ENCODE data around the gene VANGL1. TPM values are rescaled to one million over a fixed set of nuclear protein-coding genes. Genes with fewer than 3 reads are reported as not detected.
"Not testable (repeated sequence)": the region's sequence is repeated elsewhere in the genome, so short reads cannot be mapped to it uniquely, and the experiment has no call there.

The VANGL1 gene
- total RNA-seq: 6.5 TPM
- long read RNA-seq, full-length matches to known transcripts: 5 of 7 reads
- long read RNA-seq, partial matches to known transcripts: 0 of 7 reads
- long read RNA-seq, other reads (novel, unspliced or antisense): 2 of 7 reads

DNA sequence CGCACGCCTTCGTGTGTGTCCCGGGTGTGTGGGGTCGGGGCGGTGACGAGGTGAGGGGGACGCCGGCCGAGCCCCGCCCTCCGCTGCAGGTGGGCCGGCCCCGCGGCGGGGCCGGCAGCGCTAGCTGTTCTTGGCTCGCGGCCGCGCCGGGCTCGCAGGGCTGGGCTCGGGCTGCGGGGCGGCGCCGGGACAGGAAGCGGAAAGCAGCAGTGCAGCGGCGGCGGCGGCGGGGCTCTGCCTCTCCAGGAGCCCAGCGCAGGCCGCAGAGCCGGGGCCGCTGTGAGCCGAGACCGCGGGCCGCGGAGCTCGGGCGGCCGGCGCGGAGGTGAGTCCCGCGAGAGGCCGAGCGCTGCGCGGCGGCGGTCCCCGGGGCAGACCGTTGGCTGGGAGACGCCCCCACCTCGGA lies at the start of gene VANGL1:
Gene VANGL1 (plus strand): TSS at position 209 of the 406 bp plus-strand sequence. CDS start 9,444 bp downstream, outside the sequence.
- peak; percentile 89 for ATAC-seq
- intact Hi-C loops (cut with DNase I): loop anchor here (5.0 kb wide), 1 partner anchor 34 kb away; no protein-coding TSS in a partner anchor
- DNase-seq (ENCODE audit: missing footprints): peak; percentile 87

DNA sequence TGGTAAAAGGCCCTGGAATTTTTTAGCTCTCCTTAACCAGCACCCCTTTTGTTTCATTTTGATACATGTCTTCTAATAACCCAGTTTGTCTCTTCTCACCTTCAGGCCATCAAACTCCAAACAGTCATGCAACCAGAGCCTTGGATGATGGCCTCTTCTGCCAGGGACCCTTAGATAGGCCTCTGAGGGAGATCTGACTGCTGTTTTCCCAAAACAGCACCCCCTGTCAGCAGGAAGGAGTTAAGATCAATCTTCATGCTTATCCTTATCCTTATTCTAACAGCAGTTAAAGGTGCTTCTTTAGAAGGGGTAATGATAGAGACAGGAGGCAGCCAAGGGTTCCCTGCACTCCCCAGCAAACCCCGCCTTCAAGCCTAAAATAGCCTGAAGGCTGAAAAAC lies 49.5 kb upstream of the VANGL1 start:
- intact Hi-C loops (cut with DNase I): loop anchor here (10.0 kb wide), 1 partner anchor 117 kb away; no protein-coding TSS in a partner anchor
- no peak for ATAC-seq
- no peak for DNase-seq (ENCODE audit: missing footprints)

- ATAC-seq (peak; percentile 78), DNase-seq (ENCODE audit: missing footprints) (no peak)
- intact Hi-C loops (cut with DNase I): loop anchor here (2.0 to 10.0 kb wide), 3 partner anchors 47 to 615 kb away; no protein-coding TSS in a partner anchor
These were observed 48.2 kb upstream of the VANGL1 start for GRCh38 chr1:115593365-115594259.

GRCh38 chr1:115594600-115594999 lies 47.2 kb upstream of the VANGL1 start:
- DNase-seq (ENCODE audit: missing footprints): no peak
- intact Hi-C loops (cut with DNase I): loop anchor here (2.0 to 10.0 kb wide), 3 partner anchors 48 to 616 kb away; no protein-coding TSS in a partner anchor
- no peak for ATAC-seq

- intact Hi-C loops (cut with DNase I): loop anchor here (1.0 to 10.0 kb wide), 5 partner anchors 49 to 617 kb away; no protein-coding TSS in a partner anchor
- ATAC-seq: peak; percentile 87
- DNase-seq (ENCODE audit: missing footprints): peak; percentile 90
These were observed 46.3 kb upstream of the VANGL1 start for GRCh38 chr1:115595279-115596079.

DNA sequence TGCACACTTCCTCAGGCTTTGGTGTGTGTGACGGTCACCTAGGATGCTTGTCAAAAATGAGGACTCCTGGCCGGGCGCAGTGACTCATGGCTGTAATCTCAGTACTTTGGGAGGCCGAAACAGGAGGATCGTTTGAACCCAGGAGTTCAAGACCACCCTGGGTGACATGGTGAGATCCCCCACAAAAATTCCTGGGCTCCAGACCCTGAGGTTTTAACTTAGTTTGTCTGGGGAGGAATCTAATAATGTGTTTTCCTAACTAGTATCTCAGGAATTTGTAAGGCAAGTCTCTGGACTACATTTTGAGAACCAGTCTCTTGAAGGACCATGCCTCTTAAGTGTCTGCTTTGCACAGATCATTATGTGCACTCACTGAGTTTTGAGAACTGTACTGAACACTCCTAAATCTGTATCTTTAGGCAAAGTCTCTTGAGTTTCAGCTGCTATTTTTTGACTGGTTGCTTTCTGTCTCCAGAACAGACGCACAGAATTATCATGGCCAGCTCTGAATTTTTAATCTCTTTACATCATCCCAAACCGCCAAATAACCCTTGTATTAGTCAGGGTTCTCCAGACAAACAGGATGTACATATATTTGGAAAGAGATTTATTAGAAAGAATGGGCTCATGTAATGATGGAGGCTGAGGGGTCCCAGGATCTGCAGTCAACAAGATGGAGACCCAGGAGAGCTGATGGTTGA lies 45.5 kb upstream of the VANGL1 start:
- intact Hi-C loops (cut with DNase I): loop anchor here (2.0 to 10.0 kb wide), 2 partner anchors 89 to 121 kb away; no protein-coding TSS in a partner anchor
- no peak for DNase-seq (ENCODE audit: missing footprints)
- no peak for ATAC-seq

GRCh38 chr1:115604508-115604907 lies 37.3 kb upstream of the VANGL1 start:
- no peak for ATAC-seq
- DNase-seq (ENCODE audit: missing footprints): no peak
- intact Hi-C loops (cut with DNase I): no loop called here

DNA sequence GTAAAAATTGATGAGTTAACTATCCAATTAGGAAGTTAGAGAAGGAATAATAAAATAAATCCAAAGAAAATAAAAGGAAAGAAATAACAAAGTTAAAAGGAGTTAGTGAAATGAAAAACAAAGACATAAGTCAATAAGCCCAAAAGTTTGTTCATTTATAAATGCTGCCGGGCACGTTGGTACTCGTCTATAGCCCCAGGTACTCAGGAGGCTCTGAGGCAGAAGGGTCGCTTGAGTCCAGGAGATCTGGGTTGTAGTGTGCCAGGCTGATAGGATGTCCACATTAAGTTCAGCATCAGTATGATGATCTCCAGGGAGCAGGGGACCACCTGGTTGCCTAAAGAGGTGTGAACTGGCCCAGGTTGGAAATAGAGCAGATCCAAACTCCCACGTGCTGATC lies 35.5 kb upstream of the VANGL1 start:
- DNase-seq (ENCODE audit: missing footprints) (no peak), ATAC-seq (no peak)
- intact Hi-C loops (cut with DNase I): loop anchor here (5.0 kb wide), 1 partner anchor 36 kb away; the partner anchor contains the start of gene VANGL1

DNA sequence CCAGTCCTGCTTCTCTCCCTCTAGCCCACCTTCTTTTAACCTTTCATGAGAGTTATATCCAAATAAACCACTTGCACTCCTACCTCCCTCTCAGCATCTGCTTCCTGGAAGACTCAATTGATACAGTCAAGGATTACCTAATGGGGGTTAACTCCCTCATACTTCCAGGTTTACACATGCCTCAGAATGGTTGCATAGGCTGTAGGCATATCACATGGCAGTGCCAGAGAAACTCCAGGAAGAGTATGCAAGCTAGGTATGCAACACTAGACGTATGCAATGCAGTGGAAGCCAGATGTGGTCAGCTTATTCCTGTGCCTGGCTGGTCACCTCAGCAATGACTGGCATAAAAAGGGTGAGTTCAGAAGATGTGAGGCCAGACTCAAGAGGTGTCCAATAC lies 32.7 kb upstream of the VANGL1 start:
- DNase-seq (ENCODE audit: missing footprints): no peak
- intact Hi-C loops (cut with DNase I): loop anchor here (5.0 kb wide), 1 partner anchor 33 kb away; the partner anchor contains the start of gene VANGL1
- no peak for ATAC-seq

DNA sequence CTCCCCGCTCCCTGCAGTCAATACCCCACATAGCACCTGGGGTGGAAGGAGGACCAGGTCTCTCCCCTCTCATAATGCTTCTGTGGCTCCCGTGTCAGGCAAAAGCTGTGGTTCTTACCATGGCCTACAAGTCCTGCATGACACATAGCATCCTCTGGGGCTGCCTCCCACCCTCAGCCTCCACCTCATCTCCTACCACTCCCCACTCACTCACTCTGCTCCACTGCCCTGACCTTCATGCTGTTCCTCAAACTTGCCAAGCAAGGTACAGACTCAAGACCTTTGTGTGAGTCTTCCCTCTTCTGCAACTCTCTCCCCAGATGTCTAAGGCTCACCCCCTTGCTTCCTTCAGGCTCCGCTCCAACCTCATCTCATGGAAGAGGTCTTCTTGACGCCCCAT lies 28.0 kb upstream of the VANGL1 start:
- intact Hi-C loops (cut with DNase I): loop anchor here (1.0 kb wide), 1 partner anchor 97 kb away; no protein-coding TSS in a partner anchor
- DNase-seq (ENCODE audit: missing footprints): no peak
- ATAC-seq: no peak

DNA sequence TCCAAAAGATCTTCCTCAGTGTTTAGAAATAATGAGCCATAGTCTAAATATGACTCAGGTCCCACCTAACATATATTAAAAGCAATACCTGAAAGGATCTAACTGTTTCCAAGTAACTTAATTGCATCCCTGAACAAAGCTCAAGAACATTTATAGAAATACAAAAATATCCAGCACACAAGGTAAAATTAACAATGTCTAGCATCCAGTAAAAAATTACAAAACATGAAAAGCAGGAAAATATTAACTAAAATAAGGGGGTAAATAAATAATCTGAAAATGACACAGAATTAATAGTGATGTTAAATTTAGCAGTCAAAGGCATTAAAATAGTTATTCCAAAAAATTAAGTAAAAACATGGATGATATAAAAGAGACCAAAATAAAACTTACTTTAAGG lies 21.3 kb upstream of the VANGL1 start:
- ATAC-seq (no peak), DNase-seq (ENCODE audit: missing footprints) (no peak)
- intact Hi-C loops (cut with DNase I): no loop called here

- no peak for DNase-seq (ENCODE audit: missing footprints)
- intact Hi-C loops (cut with DNase I): no loop called here
These were observed 20.8 kb upstream of the VANGL1 start for GRCh38 chr1:115620950-115621349.

DNA sequence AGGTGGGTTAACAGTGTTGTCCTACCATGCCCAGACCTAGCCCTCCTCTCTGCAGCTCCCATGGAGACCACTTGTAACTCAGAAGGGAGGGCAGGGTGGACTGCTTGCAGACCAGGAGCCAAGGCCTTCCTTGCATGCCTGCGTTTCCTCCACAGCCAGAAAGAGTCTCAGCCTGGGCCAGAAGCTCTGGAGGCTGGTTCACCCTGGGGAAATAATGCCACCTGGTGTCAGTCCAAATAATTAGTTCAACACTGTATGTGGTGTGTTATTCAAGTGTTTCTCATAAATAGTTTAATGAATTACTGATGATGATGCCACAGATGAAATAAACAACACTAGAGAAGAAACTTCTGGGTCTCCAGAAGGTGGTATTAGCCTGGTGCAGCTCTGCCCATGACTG lies 16.9 kb upstream of the VANGL1 start:
- ATAC-seq (peak; percentile 48), DNase-seq (ENCODE audit: missing footprints) (no peak)
- intact Hi-C loops (cut with DNase I): no loop called here

More at GRCh38 chr1:115620950-115621349, 20.8 kb upstream of the VANGL1 start:
- no peak for ATAC-seq

- DNase-seq (ENCODE audit: missing footprints) (no peak), ATAC-seq (peak; percentile 20)
- intact Hi-C loops (cut with DNase I): no loop called here
These were observed 11.4 kb upstream of the VANGL1 start for GRCh38 chr1:115630342-115630741.

DNA sequence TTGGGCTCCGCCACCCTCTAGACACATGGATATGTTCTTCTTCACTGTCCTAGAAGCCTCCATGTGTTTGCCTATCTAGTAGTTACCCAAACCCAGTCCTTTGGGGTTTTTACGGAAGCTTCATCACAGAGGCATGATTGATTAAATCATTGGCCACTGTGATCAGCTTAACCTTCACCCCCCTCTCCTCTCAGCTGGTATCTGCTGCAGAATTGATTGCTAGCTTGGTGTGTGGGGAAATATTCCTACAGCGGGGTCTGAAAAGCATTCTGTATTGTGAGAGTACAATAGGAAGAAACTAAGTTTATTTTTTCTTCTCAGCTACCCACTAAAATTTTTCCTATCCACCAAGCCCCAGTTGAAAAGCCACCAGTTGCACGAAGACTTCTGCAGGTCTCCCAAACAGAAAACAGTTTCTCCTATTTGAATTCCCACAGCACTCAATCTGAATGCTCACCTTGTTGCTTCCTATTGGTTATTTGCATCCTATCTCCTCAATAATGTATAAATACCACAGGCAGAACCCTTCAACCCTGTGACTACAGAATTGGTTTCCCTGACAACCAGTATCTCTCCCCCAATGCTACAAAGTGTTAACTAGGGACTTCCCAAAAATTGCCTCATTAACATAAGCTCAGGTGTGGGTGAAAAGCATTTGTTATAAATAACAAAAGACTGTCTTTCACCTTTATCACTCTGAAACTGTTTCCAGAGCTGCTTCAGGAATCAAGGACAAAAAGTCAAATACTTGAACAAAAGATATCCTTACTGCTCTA lies 9.3 kb upstream of the VANGL1 start:
- no peak for ATAC-seq
- DNase-seq (ENCODE audit: missing footprints): no peak
- intact Hi-C loops (cut with DNase I): no loop called here

- DNase-seq (ENCODE audit: missing footprints); ATAC-seq; intact Hi-C loops (cut with DNase I): not testable (repeated sequence)
These were observed 8.2 kb upstream of the VANGL1 start for GRCh38 chr1:115633606-115634005.

DNA sequence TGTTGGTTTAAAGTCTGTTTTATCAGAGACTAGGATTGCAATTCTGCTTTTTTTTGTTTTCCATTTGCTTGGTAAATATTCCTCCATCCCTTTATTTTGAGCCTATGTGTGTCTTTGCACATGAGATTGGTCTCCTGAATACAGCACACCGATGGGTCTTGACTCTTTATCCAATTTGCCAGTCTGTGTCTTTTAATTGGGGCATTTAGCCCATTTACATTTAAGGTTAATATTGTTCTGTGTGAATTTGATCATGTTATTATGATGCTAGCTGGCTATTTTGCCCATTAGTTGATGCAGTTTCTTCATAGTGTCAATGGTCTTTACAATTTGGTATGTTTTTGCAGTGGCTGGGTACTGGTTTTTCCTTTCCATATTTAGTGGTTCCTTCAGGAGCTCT lies 4.5 kb upstream of the VANGL1 start:
- intact Hi-C loops (cut with DNase I); ATAC-seq: not testable (repeated sequence)

More for the DNA sequence above, 4.5 kb upstream of the VANGL1 start:
- not testable (repeated sequence) for DNase-seq (ENCODE audit: missing footprints)
